HEK293 (cell line): ENCODE results near the gene TASOR2.

Experiments used
- CTCF ChIA-PET: fragments of 350-600 bp; formaldehyde crosslinking; extraction: SDS; loops from one replicate; lab custom pipeline; 2021; ENCODE audit warnings: antibody characterized with exemption; lab: Yijun Ruan, JAX
- POLR2A ChIA-PET: fragments of 300-600 bp; formaldehyde crosslinking; extraction: SDS; loops from one replicate; lab custom pipeline; 2020; ENCODE audit warnings: antibody characterized with exemption, inconsistent platforms; lab: Yijun Ruan, JAX
- H3K27ac ChIP-seq: fragments of 200-500 bp; sonication (Bioruptor generic); 2 replicates; pipeline ENCODE4 v1.5.1; 2014; ENCODE audit warnings: low read depth, low read length, control low read depth, inconsistent platforms; ENCODE audit errors: extremely low read depth
- H3K36me3 ChIP-seq, 2 experiments: fragments of 200-500 bp in 1 of 2; sonication (Bioruptor generic) in 1 of 2; 1 replicate in 1 of 2; 2 replicates in 1 of 2; pipeline ENCODE4 v1.5.1; 2014 to 2017; ENCODE audit warnings: inconsistent platforms in 2 of 2, low read length in 2 of 2; ENCODE audit not compliant: control insufficient read depth in 2 of 2, insufficient read depth in 1 of 2
- H3K4me1 ChIP-seq: fragments of 200-500 bp; sonication (Bioruptor generic); 2 replicates; pipeline ENCODE4 v1.5.1; 2014; ENCODE audit warnings: mild to moderate bottlenecking, low read length, inconsistent platforms; ENCODE audit not compliant: control insufficient read depth, insufficient read depth
- H3K4me3 ChIP-seq: 2 replicates; pipeline ENCODE4 v1.5.1; 2011; ENCODE audit warnings: low read depth, mild to moderate bottlenecking, control low read depth, low read length, moderate library complexity
- H3K9me3 ChIP-seq: fragments of 200-500 bp; sonication (Bioruptor generic); 2 replicates; pipeline ENCODE4 v1.5.1; 2014; ENCODE audit warnings: low read depth, low read length, inconsistent platforms; ENCODE audit not compliant: control insufficient read depth, insufficient read depth
- IKZF3 ChIP-seq: fragments of 450-650 bp; IDR thresholded peaks from 2 replicates; pipeline ENCODE4 v1.5.0; 2018; ENCODE audit warnings: missing biosample characterization, mild to moderate bottlenecking, missing genetic modification characterization, moderate library complexity
- MEIS1 ChIP-seq: sonication (generic); formaldehyde crosslinking; IDR thresholded peaks from 2 replicates; pipeline ENCODE4 v1.8.1; 2022; ENCODE audit warnings: missing genetic modification reagents, mild to moderate bottlenecking, borderline replicate concordance
- SALL2 ChIP-seq: fragments of 450-650 bp; formaldehyde crosslinking; IDR thresholded peaks from 2 replicates; pipeline ENCODE4 v1.5.0; 2017; ENCODE audit warnings: missing biosample characterization, mild to moderate bottlenecking, missing genetic modification characterization, borderline replicate concordance
- SP3 ChIP-seq: fragments of 450-650 bp; formaldehyde crosslinking; IDR thresholded peaks from 2 replicates; pipeline ENCODE4 v1.5.1; 2016; ENCODE audit warnings: missing biosample characterization, missing genetic modification characterization
- ZBTB48 ChIP-seq: fragments of 450-650 bp; formaldehyde crosslinking; IDR thresholded peaks from 2 replicates; pipeline ENCODE4 v1.5.1; 2016; ENCODE audit warnings: missing biosample characterization, missing genetic modification characterization
- ZNF146 ChIP-seq: fragments of 450-650 bp; formaldehyde crosslinking; IDR thresholded peaks from 2 replicates; pipeline ENCODE4 v1.5.1; 2016; ENCODE audit warnings: missing biosample characterization, missing genetic modification characterization
- ZNF155 ChIP-seq: fragments of 450-650 bp; formaldehyde crosslinking; IDR thresholded peaks from 2 replicates; pipeline ENCODE4 v1.5.1; 2016; ENCODE audit warnings: missing biosample characterization, missing genetic modification characterization
- ZNF157 ChIP-seq: fragments of 450-650 bp; formaldehyde crosslinking; IDR thresholded peaks from 2 replicates; pipeline ENCODE4 v1.5.1; 2016; ENCODE audit warnings: missing biosample characterization, missing genetic modification characterization
- ZNF169 ChIP-seq: fragments of 450-650 bp; formaldehyde crosslinking; IDR thresholded peaks from 2 replicates; pipeline ENCODE4 v1.5.1; 2016; ENCODE audit warnings: missing biosample characterization, missing genetic modification characterization
- ZNF19 ChIP-seq: fragments of 450-650 bp; formaldehyde crosslinking; IDR thresholded peaks from 2 replicates; pipeline ENCODE4; 2016; ENCODE audit warnings: missing biosample characterization, missing genetic modification characterization, low read depth
- ZNF248 ChIP-seq: fragments of 450-650 bp; formaldehyde crosslinking; IDR thresholded peaks from 2 replicates; pipeline ENCODE4 v1.5.1; 2017; ENCODE audit warnings: missing biosample characterization, missing genetic modification characterization
- ZNF394 ChIP-seq: fragments of 450-650 bp; formaldehyde crosslinking; IDR thresholded peaks from 2 replicates; pipeline ENCODE4 v1.5.1; 2016; ENCODE audit warnings: missing biosample characterization, missing genetic modification characterization, mild to moderate bottlenecking, moderate library complexity, borderline replicate concordance
- ZNF473 ChIP-seq: fragments of 450-650 bp; formaldehyde crosslinking; IDR thresholded peaks from 2 replicates; pipeline ENCODE4 v1.5.1; 2017; ENCODE audit warnings: missing biosample characterization, missing genetic modification characterization
- ZNF514 ChIP-seq: fragments of 450-650 bp; formaldehyde crosslinking; IDR thresholded peaks from 2 replicates; pipeline ENCODE4 v1.5.1; 2016; ENCODE audit warnings: missing biosample characterization, missing genetic modification characterization
- ZNF670 ChIP-seq: fragments of 450-650 bp; formaldehyde crosslinking; IDR thresholded peaks from 2 replicates; pipeline ENCODE4 v1.5.1; 2016; ENCODE audit warnings: missing biosample characterization, missing genetic modification characterization, low read depth
- TF ChIP-seq, protein P1 (sequence below): fragments of 450-650 bp; formaldehyde crosslinking; IDR thresholded peaks from 2 replicates; pipeline ENCODE4 v1.5.1; 2016; ENCODE audit warnings: missing biosample characterization, missing genetic modification characterization
- TF ChIP-seq, protein P2 (sequence below): fragments of 450-650 bp; formaldehyde crosslinking; IDR thresholded peaks from 2 replicates; pipeline ENCODE4 v1.5.1; 2016; ENCODE audit warnings: missing biosample characterization, missing genetic modification characterization, low read depth
- TF ChIP-seq, protein P3 (sequence below): fragments of 450-650 bp; formaldehyde crosslinking; IDR thresholded peaks from 2 replicates; pipeline ENCODE4 v1.5.1; 2016; ENCODE audit warnings: missing biosample characterization, missing genetic modification characterization, borderline replicate concordance
- TF ChIP-seq, protein P4 (sequence below): fragments of 450-650 bp; formaldehyde crosslinking; IDR thresholded peaks from 2 replicates; pipeline ENCODE4 v1.5.1; 2016; ENCODE audit warnings: missing biosample characterization, missing genetic modification characterization
- TF ChIP-seq, protein P5 (sequence below): fragments of 450-650 bp; formaldehyde crosslinking; IDR thresholded peaks from 2 replicates; pipeline ENCODE4 v1.5.1; 2016; ENCODE audit warnings: missing biosample characterization, missing genetic modification characterization
- TF ChIP-seq, protein P6 (sequence below): fragments of 450-650 bp; formaldehyde crosslinking; IDR thresholded peaks from 2 replicates; pipeline ENCODE4 v1.5.1; 2016; ENCODE audit warnings: missing biosample characterization, missing genetic modification characterization, borderline replicate concordance
- TF ChIP-seq, protein P7 (sequence below): fragments of 450-650 bp; formaldehyde crosslinking; IDR thresholded peaks from 2 replicates; pipeline ENCODE4 v1.5.1; 2016; ENCODE audit warnings: missing biosample characterization, missing genetic modification characterization

The TASOR2 gene

DNA sequence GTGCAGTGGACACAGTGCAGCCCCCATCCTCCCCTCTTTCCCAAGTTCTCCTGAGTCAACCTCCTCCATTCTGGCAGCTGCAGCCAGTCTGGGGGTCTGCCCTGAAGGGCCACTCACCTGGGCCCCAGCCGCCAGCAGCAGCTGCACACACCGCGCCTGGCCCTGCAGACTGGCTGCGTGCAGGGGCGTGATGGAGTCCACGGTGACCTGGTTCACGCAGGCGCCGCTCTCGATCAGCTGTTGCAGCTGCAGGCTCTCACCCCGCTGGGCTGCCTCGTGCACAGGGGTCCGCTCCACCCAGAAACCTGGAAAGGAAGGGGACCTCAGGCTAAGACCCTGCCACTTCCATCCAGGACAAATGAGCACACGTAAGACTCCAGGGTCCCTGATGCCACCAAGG, 31.9 kb upstream of the TASOR2 start:
- no peaks in the 10 kb centered on the region; a peak in 1 of 3 replicates for H3K36me3 ChIP-seq
- H3K9me3 ChIP-seq: no peaks in the 10 kb centered on the region
- TF ChIP-seq SP3 (tag by site-specific recombination): no peak
- TF ChIP-seq ZNF473 (tag by site-specific recombination): no peak
- TF ChIP-seq, protein P1, sequence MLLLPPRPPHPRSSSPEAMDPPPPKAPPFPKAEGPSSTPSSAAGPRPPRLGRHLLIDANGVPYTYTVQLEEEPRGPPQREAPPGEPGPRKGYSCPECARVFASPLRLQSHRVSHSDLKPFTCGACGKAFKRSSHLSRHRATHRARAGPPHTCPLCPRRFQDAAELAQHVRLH (tag by site-specific recombination): no peak
- no peak for TF ChIP-seq IKZF3 (tag by site-specific recombination)
- TF ChIP-seq ZNF394 (tag by site-specific recombination): no peak
- no peak for TF ChIP-seq ZNF248 (tag by site-specific recombination)
- no peak for TF ChIP-seq ZNF514 (tag by site-specific recombination)
- TF ChIP-seq, protein P2, sequence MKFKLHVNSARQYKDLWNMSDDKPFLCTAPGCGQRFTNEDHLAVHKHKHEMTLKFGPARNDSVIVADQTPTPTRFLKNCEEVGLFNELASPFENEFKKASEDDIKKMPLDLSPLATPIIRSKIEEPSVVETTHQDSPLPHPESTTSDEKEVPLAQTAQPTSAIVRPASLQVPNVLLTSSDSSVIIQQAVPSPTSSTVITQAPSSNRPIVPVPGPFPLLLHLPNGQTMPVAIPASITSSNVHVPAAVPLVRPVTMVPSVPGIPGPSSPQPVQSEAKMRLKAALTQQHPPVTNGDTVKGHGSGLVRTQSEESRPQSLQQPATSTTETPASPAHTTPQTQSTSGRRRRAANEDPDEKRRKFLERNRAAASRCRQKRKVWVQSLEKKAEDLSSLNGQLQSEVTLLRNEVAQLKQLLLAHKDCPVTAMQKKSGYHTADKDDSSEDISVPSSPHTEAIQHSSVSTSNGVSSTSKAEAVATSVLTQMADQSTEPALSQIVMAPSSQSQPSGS (tag by site-specific recombination): no peak
- no peak for TF ChIP-seq SALL2
- TF ChIP-seq, protein P3, sequence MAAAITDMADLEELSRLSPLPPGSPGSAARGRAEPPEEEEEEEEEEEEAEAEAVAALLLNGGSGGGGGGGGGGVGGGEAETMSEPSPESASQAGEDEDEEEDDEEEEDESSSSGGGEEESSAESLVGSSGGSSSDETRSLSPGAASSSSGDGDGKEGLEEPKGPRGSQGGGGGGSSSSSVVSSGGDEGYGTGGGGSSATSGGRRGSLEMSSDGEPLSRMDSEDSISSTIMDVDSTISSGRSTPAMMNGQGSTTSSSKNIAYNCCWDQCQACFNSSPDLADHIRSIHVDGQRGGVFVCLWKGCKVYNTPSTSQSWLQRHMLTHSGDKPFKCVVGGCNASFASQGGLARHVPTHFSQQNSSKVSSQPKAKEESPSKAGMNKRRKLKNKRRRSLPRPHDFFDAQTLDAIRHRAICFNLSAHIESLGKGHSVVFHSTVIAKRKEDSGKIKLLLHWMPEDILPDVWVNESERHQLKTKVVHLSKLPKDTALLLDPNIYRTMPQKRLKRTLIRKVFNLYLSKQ (tag by site-specific recombination): no peak
- TF ChIP-seq, protein P4, sequence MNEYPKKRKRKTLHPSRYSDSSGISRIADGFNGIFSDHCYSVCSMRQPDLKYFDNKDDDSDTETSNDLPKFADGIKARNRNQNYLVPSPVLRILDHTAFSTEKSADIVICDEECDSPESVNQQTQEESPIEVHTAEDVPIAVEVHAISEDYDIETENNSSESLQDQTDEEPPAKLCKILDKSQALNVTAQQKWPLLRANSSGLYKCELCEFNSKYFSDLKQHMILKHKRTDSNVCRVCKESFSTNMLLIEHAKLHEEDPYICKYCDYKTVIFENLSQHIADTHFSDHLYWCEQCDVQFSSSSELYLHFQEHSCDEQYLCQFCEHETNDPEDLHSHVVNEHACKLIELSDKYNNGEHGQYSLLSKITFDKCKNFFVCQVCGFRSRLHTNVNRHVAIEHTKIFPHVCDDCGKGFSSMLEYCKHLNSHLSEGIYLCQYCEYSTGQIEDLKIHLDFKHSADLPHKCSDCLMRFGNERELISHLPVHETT (tag by site-specific recombination): no peak
- no peak for TF ChIP-seq ZBTB48
- TF ChIP-seq ZNF169 (tag by site-specific recombination): no peak
- TF ChIP-seq ZNF155 (tag by site-specific recombination): no peak
- no peak overlapping the region for H3K27ac ChIP-seq
- H3K4me1 ChIP-seq: no peaks in the 10 kb centered on the region
- ChIA-PET CTCF (interaction anchor here (1.2 kb wide), 1 partner anchor 22 kb away, joined by 3 read pairs; no protein-coding TSS in a partner anchor), POLR2A (no interaction called here)
- H3K4me3 ChIP-seq: no peak overlapping the region

DNA sequence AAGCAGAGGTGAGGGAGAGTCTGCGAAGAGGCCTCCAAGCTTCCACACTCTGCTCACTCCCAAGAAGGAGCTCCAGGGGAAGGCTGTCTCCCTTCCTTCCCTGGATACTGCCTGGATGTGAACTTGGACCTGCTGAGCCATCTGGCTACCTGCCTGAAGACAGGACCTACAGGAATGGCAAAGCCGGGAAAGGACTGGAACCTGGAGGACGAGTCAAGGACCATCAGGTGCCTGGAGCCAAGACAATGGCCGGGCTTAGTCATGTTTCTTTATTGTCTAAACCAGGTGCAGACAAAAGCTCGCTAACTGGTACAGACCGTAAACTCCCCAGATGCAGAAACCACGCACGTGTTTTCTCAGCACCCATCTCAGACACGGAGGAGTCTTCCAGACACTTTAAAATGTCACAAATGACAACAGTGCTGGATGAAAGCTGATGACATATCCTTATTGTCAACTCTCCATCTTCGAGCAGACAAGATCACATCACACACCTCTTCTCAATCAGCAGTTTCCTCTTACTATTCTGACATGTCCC, 30.4 kb upstream of the TASOR2 start:
- Histone ChIP-seq H3K27ac (no peak overlapping the region), H3K4me1 (no peaks in the 10 kb centered on the region; the same call in 1 of the 2 replicates), H3K9me3 (no peaks in the 10 kb centered on the region), H3K4me3 (no peak overlapping the region), H3K36me3 (no peaks in the 10 kb centered on the region; a peak in 1 of 3 replicates)
- CTCF ChIA-PET: interaction anchor here (1.4 kb wide), 1 partner anchor 25 kb away, joined by 3 read pairs; no protein-coding TSS in a partner anchor
- POLR2A ChIA-PET: no interaction called here
- TF ChIP-seq, protein P5, sequence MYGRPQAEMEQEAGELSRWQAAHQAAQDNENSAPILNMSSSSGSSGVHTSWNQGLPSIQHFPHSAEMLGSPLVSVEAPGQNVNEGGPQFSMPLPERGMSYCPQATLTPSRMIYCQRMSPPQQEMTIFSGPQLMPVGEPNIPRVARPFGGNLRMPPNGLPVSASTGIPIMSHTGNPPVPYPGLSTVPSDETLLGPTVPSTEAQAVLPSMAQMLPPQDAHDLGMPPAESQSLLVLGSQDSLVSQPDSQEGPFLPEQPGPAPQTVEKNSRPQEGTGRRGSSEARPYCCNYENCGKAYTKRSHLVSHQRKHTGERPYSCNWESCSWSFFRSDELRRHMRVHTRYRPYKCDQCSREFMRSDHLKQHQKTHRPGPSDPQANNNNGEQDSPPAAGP (tag by site-specific recombination): no peak
- TF ChIP-seq, protein P6, sequence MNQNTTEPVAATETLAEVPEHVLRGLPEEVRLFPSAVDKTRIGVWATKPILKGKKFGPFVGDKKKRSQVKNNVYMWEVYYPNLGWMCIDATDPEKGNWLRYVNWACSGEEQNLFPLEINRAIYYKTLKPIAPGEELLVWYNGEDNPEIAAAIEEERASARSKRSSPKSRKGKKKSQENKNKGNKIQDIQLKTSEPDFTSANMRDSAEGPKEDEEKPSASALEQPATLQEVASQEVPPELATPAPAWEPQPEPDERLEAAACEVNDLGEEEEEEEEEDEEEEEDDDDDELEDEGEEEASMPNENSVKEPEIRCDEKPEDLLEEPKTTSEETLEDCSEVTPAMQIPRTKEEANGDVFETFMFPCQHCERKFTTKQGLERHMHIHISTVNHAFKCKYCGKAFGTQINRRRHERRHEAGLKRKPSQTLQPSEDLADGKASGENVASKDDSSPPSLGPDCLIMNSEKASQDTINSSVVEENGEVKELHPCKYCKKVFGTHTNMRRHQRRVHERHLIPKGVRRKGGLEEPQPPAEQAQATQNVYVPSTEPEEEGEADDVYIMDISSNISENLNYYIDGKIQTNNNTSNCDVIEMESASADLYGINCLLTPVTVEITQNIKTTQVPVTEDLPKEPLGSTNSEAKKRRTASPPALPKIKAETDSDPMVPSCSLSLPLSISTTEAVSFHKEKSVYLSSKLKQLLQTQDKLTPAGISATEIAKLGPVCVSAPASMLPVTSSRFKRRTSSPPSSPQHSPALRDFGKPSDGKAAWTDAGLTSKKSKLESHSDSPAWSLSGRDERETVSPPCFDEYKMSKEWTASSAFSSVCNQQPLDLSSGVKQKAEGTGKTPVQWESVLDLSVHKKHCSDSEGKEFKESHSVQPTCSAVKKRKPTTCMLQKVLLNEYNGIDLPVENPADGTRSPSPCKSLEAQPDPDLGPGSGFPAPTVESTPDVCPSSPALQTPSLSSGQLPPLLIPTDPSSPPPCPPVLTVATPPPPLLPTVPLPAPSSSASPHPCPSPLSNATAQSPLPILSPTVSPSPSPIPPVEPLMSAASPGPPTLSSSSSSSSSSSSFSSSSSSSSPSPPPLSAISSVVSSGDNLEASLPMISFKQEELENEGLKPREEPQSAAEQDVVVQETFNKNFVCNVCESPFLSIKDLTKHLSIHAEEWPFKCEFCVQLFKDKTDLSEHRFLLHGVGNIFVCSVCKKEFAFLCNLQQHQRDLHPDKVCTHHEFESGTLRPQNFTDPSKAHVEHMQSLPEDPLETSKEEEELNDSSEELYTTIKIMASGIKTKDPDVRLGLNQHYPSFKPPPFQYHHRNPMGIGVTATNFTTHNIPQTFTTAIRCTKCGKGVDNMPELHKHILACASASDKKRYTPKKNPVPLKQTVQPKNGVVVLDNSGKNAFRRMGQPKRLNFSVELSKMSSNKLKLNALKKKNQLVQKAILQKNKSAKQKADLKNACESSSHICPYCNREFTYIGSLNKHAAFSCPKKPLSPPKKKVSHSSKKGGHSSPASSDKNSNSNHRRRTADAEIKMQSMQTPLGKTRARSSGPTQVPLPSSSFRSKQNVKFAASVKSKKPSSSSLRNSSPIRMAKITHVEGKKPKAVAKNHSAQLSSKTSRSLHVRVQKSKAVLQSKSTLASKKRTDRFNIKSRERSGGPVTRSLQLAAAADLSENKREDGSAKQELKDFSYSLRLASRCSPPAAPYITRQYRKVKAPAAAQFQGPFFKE (tag by site-specific recombination): no peak
- TF ChIP-seq ZNF19 (tag by site-specific recombination) (no peak), ZNF670 (tag by site-specific recombination) (no peak), ZNF157 (tag by site-specific recombination) (no peak), ZNF146 (tag by site-specific recombination) (no peak), ZNF514 (tag by site-specific recombination) (no peak), MEIS1 (no peak)
- TF ChIP-seq, protein P7, sequence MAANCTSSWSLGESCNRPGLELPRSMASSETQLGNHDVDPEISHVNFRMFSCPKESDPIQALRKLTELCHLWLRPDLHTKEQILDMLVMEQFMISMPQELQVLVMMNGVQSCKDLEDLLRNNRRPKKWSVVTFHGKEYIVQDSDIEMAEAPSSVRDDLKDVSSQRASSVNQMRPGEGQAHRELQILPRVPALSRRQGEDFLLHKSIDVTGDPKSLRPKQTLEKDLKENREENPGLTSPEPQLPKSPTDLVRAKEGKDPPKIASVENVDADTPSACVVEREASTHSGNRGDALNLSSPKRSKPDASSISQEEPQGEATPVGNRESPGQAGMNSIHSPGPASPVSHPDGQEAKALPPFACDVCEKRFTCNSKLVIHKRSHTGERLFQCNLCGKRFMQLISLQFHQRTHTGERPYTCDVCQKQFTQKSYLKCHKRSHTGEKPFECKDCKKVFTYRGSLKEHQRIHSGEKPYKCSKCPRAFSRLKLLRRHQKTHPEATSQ (tag by site-specific recombination): no peak
